GM23338 (cell line): ENCODE measurements around the gene ABHD3. TPM values are rescaled to one million over a fixed set of nuclear protein-coding genes. Genes with fewer than 3 reads are reported as not detected.

ENCODE experiments used
- ATAC-seq: fragments of 200-7000 bp; cut with Tn5 transposase; 3 replicates; pipeline ENCODE4 v1.9.1; 2020
- DNase-seq: peaks from one replicate; pipeline ENCODE4 v3.0.0-alpha.2; 2015; ENCODE audit warnings: low spot score
- H2AFZ ChIP-seq: fragments of 200-600 bp; sonication (generic); 2 replicates; pipeline ENCODE4 v1.8.0; 2016; ENCODE audit warnings: antibody characterized with exemption, mild to moderate bottlenecking, moderate library complexity
- H3F3A ChIP-seq: fragments of 200-600 bp; sonication (generic); replicated peaks from 2 replicates; pipeline ENCODE4 v1.8.0; 2017; ENCODE audit warnings: antibody characterized with exemption, mixed run types, low read depth
- H3K27ac ChIP-seq: fragments of 200-600 bp; sonication (generic); 2 replicates; pipeline ENCODE4 v1.6.1; 2016; ENCODE audit warnings: low read depth
- H3K27me3 ChIP-seq: fragments of 200-600 bp; sonication (generic); 2 replicates; pipeline ENCODE4 v1.8.0; 2016; ENCODE audit warnings: mild to moderate bottlenecking, mixed run types, moderate library complexity; ENCODE audit not compliant: insufficient read depth
- H3K36me3 ChIP-seq: fragments of 200-600 bp; sonication (generic); 2 replicates; pipeline ENCODE4 v1.8.0; 2016; ENCODE audit warnings: mild to moderate bottlenecking; ENCODE audit not compliant: insufficient read depth
- H3K4me1 ChIP-seq: fragments of 200-600 bp; sonication (generic); 2 replicates; pipeline ENCODE4 v1.8.0; 2016; ENCODE audit warnings: mild to moderate bottlenecking, moderate library complexity; ENCODE audit not compliant: insufficient read depth
- H3K4me2 ChIP-seq: fragments of 200-600 bp; sonication (generic); 2 replicates; pipeline ENCODE4 v1.7.1; 2017; ENCODE audit warnings: mixed run types
- H3K4me3 ChIP-seq: fragments of 200-600 bp; sonication (generic); 2 replicates; pipeline ENCODE4 v1.6.1; 2016; ENCODE audit warnings: mixed run types
- H3K79me2 ChIP-seq: fragments of 200-600 bp; sonication (generic); replicated peaks from 2 replicates; pipeline ENCODE4 v1.8.0; 2017; ENCODE audit warnings: mild to moderate bottlenecking; ENCODE audit not compliant: insufficient read depth
- H3K9me2 ChIP-seq: fragments of 200-600 bp; sonication (generic); 2 replicates; pipeline ENCODE4 v1.8.0; 2017; ENCODE audit not compliant: insufficient read depth
- H4K20me1 ChIP-seq: fragments of 200-600 bp; sonication (generic); replicated peaks from 2 replicates; pipeline ENCODE4 v1.8.0; 2017; ENCODE audit warnings: mild to moderate bottlenecking; ENCODE audit not compliant: insufficient read depth
- H3K27ac Mint-ChIP-seq: 2 replicates; pipeline ENCODE4 v1.8.0; 2020; ENCODE audit warnings: inconsistent platforms, mild to moderate bottlenecking, moderate library complexity, mixed read lengths
- H3K27me3 Mint-ChIP-seq: 3 replicates; pipeline ENCODE4 v1.8.0; 2022; ENCODE audit warnings: low read depth, mild to moderate bottlenecking, moderate library complexity, mixed read lengths, inconsistent platforms; ENCODE audit not compliant: insufficient read depth, poor library complexity
- H3K36me3 Mint-ChIP-seq: 3 replicates; pipeline ENCODE4 v1.8.0; 2021; ENCODE audit warnings: low read depth, mild to moderate bottlenecking, inconsistent platforms, moderate library complexity, mixed read lengths
- H3K4me1 Mint-ChIP-seq: 3 replicates; pipeline ENCODE4 v1.8.0; 2020; ENCODE audit warnings: mild to moderate bottlenecking, inconsistent platforms, mixed read lengths
- H3K4me3 Mint-ChIP-seq: 3 replicates; pipeline ENCODE4 v1.8.0; 2021; ENCODE audit warnings: moderate library complexity, mild to moderate bottlenecking, inconsistent platforms, mixed read lengths
- H3K9me3 Mint-ChIP-seq: 3 replicates; pipeline ENCODE4 v1.8.0; 2020; ENCODE audit warnings: moderate library complexity, mild to moderate bottlenecking, inconsistent platforms, mixed read lengths
- CREB1 ChIP-seq: fragments of 250-450 bp; sonication (Bioruptor Pico); IDR thresholded peaks from 2 replicates; pipeline ENCODE4 v1.5.0; 2020; ENCODE audit warnings: low read depth, mild to moderate bottlenecking, moderate library complexity
- CTCF ChIP-seq, 2 experiments: fragments of 200-600 bp in 1 of 2; sonication (generic) in 1 of 2; conservative IDR thresholded peaks; 2 replicates each; pipeline versions ENCODE4 v1.5.1 to v1.6.1; 2016 to 2017; ENCODE audit warnings: antibody characterized with exemption in 2 of 2, low read depth in 2 of 2, mild to moderate bottlenecking in 2 of 2, moderate library complexity in 1 of 2
- EZH2 ChIP-seq: fragments of 200-600 bp; sonication (generic); IDR thresholded peaks from one replicate; pipeline ENCODE4 v1.8.0; 2017; ENCODE audit warnings: antibody characterized with exemption, mild to moderate bottlenecking, low read depth; ENCODE audit not compliant: unreplicated experiment
- EZH2phosphoT487 ChIP-seq: fragments of 200-600 bp; sonication (generic); IDR thresholded peaks from one replicate; pipeline ENCODE4 v1.8.1; 2018; ENCODE audit warnings: antibody characterized with exemption; ENCODE audit not compliant: unreplicated experiment
- JUNB ChIP-seq: IDR thresholded peaks from one replicate; pipeline ENCODE4 v1.6.1; 2016; ENCODE audit warnings: antibody characterized with exemption; ENCODE audit not compliant: unreplicated experiment
- NANOG ChIP-seq: IDR thresholded peaks from 2 replicates; pipeline ENCODE4 v1.6.1; 2016; ENCODE audit warnings: antibody characterized with exemption, borderline replicate concordance
- POLR2AphosphoS5 ChIP-seq: IDR thresholded peaks from 2 replicates; pipeline ENCODE4 v1.6.1; 2016; ENCODE audit warnings: antibody characterized with exemption, low read depth
- STAT1 ChIP-seq: IDR thresholded peaks from one replicate; pipeline ENCODE4 v1.6.1; 2016; ENCODE audit warnings: antibody characterized with exemption; ENCODE audit not compliant: unreplicated experiment
- polyA plus RNA-seq: library from polyadenylated mRNA; unstranded; fragments of >200 nt; fragmentation: Nextera tagmentation; extraction: Ambion mirVana; gene quantifications from 2 replicates; pipeline ENCODE4 v1.2.1, GENCODE V29; 2016
- total RNA-seq: library from RNA; depleted of rRNA; stranded (reverse); fragments of >200 nt; shearing (Covaris generic); gene quantifications from 2 replicates; pipeline ENCODE4 v1.2.3, GENCODE V29; 2014
- TF ChIP-seq, protein P1 (sequence below): IDR thresholded peaks from one replicate; pipeline ENCODE4 v1.6.1; 2018; ENCODE audit warnings: antibody characterized with exemption; ENCODE audit not compliant: unreplicated experiment

Gene ABHD3
- total and polyA plus RNA-seq, 2 experiments from 2014 or later, result 16.2 to 19.9 TPM

- TF ChIP-seq, protein P1, sequence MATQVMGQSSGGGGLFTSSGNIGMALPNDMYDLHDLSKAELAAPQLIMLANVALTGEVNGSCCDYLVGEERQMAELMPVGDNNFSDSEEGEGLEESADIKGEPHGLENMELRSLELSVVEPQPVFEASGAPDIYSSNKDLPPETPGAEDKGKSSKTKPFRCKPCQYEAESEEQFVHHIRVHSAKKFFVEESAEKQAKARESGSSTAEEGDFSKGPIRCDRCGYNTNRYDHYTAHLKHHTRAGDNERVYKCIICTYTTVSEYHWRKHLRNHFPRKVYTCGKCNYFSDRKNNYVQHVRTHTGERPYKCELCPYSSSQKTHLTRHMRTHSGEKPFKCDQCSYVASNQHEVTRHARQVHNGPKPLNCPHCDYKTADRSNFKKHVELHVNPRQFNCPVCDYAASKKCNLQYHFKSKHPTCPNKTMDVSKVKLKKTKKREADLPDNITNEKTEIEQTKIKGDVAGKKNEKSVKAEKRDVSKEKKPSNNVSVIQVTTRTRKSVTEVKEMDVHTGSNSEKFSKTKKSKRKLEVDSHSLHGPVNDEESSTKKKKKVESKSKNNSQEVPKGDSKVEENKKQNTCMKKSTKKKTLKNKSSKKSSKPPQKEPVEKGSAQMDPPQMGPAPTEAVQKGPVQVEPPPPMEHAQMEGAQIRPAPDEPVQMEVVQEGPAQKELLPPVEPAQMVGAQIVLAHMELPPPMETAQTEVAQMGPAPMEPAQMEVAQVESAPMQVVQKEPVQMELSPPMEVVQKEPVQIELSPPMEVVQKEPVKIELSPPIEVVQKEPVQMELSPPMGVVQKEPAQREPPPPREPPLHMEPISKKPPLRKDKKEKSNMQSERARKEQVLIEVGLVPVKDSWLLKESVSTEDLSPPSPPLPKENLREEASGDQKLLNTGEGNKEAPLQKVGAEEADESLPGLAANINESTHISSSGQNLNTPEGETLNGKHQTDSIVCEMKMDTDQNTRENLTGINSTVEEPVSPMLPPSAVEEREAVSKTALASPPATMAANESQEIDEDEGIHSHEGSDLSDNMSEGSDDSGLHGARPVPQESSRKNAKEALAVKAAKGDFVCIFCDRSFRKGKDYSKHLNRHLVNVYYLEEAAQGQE, result no peak
- TF ChIP-seq POLR2AphosphoS5, result no peak
Measured at GRCh38 chr18:21638822-21639221, 65.8 kb downstream of the ABHD3 start (continued).

- no peak for DNase-seq
- Histone ChIP-seq H3K79me2 (no peaks in the 10 kb centered on the region), H3K27ac (peak overlapping the region; percentile 18; the same call in 1 of the 2 replicates), H3K36me3 (peaks cover 5% of the 10 kb centered on the region; the same call in 1 of the 2 replicates), H3K4me2 (no peak overlapping the region), H4K20me1 (no peaks in the 10 kb centered on the region; the same call in none of the 2 replicates), H3K4me3 (no peak overlapping the region), H3K4me1 (no peaks in the 10 kb centered on the region), H3F3A (0 out of 2 replicates have a peak, but pooled peaks cover 12% of the 10 kb centered on the region), H3K27me3 (no peaks in the 10 kb centered on the region), H2AFZ (no peak overlapping the region), H3K9me2 (no peaks in the 10 kb centered on the region)
- Mint-ChIP-seq H3K36me3 (peaks cover 36% of the 10 kb centered on the region), H3K4me1 (0 out of 3 replicates have a peak, but pooled peaks cover 3% of the 10 kb centered on the region), H3K27ac (no peak overlapping the region), H3K9me3 (no peaks in the 10 kb centered on the region; the same call in 1 of the 3 replicates), H3K4me3 (no peak overlapping the region), H3K27me3 (peaks cover 4% of the 10 kb centered on the region)
- ATAC-seq, result no peak
- TF ChIP-seq STAT1 (no peak), CREB1 (CRISPR knock-in tag) (no peak), CTCF (conservative IDR thresholded peaks at IDR 0.05; ENCODE audit: low read depth in 2 of 2) (no peak), NANOG (no peak), POLR2AphosphoS5 (no peak), JUNB (no peak), EZH2phosphoT487 (no peak), EZH2 (no peak)
- TF ChIP-seq, protein P1, result no peak
Measured at GRCh38 chr18:21636769-21637168, 67.8 kb downstream of the ABHD3 start.
